GM12878 (cell line): ENCODE measurements around the gene SSBP4.

ENCODE experiments used
- BCL11A ChIP-seq: IDR thresholded peaks from 2 replicates; pipeline ENCODE4 v1.6.1; 2011; ENCODE audit warnings: low read depth, low read length
- CEBPB ChIP-seq, 2 experiments: fragments of 150-350 bp in 1 of 2; IDR thresholded peaks; 2 replicates each; pipeline ENCODE4 v1.6.1; 2012 to 2014; ENCODE audit warnings: low read depth in 2 of 2, low read length in 2 of 2, borderline replicate concordance in 1 of 2, inconsistent platforms in 1 of 2
- ETV6 ChIP-seq, 2 experiments: fragments of 450-650 bp in 1 of 2; IDR thresholded peaks in 1 of 2; conservative IDR thresholded peaks in 1 of 2; 2 replicates each; pipeline ENCODE4 v1.6.1; 2014; ENCODE audit warnings: antibody characterized with exemption in 1 of 2, borderline replicate concordance in 1 of 2, low read depth in 1 of 2, mild to moderate bottlenecking in 1 of 2, moderate library complexity in 1 of 2
- LARP7 ChIP-seq: fragments of 450-650 bp; IDR thresholded peaks from 2 replicates; pipeline ENCODE4 v1.6.1; 2017; ENCODE audit warnings: mild to moderate bottlenecking
- NFIC ChIP-seq: IDR thresholded peaks from 2 replicates; pipeline ENCODE4 v1.6.1; 2012; ENCODE audit warnings: low read depth, mild to moderate bottlenecking, inconsistent platforms, low read length, moderate library complexity
- NR2F1 ChIP-seq: fragments of 450-650 bp; conservative IDR thresholded peaks from 2 replicates; pipeline ENCODE4 v1.6.1; 2017; ENCODE audit warnings: mild to moderate bottlenecking
- SUPT20H ChIP-seq: IDR thresholded peaks from 2 replicates; pipeline ENCODE4 v1.6.1; 2011; ENCODE audit warnings: low read depth, mild to moderate bottlenecking, low read length, moderate library complexity, borderline replicate concordance; ENCODE audit not compliant: control insufficient read depth
- ZNF24 ChIP-seq: fragments of 450-650 bp; IDR thresholded peaks from 2 replicates; pipeline ENCODE4 v1.6.1; 2017; ENCODE audit warnings: antibody characterized with exemption, mild to moderate bottlenecking
- TF ChIP-seq, protein P1 (sequence below), 3 experiments: IDR thresholded peaks in 2 of 3; conservative IDR thresholded peaks in 1 of 3; 2 replicates each; pipeline ENCODE4 v1.5.1; 2011; ENCODE audit warnings: low read depth in 3 of 3, low read length in 3 of 3, mild to moderate bottlenecking in 3 of 3, control low read depth in 2 of 3, moderate library complexity in 2 of 3, inconsistent platforms in 1 of 3, mixed read lengths in 1 of 3; ENCODE audit not compliant: control insufficient read depth in 2 of 3, insufficient read depth in 1 of 3; ENCODE audit errors: extremely low read depth in 1 of 3
- TF ChIP-seq, protein P2 (sequence below): IDR thresholded peaks from 2 replicates; pipeline ENCODE4 v1.6.1; 2012; ENCODE audit warnings: mild to moderate bottlenecking, low read depth, low read length
- TF ChIP-seq, protein P3 (sequence below): IDR thresholded peaks from 2 replicates; pipeline ENCODE4 v1.6.1; 2012; ENCODE audit warnings: low read depth, low read length, improper control_type of control experiment
- TF ChIP-seq, protein P4 (sequence below): fragments of 450-650 bp; IDR thresholded peaks from 2 replicates; pipeline ENCODE4 v1.6.1; 2017; ENCODE audit warnings: mild to moderate bottlenecking, moderate library complexity

DNA sequence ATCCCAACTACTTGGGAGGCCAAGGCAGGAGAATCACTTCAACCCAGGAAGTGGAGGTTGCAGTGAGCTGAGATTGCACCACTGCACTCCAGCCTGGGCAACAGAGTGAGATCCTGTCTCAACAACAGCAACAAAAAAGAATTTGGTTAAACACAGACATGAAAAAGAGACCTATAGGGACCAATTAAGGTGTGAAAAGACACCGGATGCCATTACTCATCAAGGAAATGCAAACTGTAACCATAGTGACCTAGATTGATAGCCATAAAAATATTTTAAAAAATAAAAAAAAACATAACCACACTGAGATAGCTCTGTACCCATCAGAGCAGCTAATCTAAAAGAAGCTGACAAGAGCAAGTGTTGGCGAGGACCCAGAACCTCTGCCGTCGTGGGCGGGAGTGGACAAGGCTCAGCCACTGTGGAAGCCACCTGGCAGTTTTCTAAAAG lies 55.8 kb downstream of the SSBP4 start:
- TF ChIP-seq, protein P1, sequence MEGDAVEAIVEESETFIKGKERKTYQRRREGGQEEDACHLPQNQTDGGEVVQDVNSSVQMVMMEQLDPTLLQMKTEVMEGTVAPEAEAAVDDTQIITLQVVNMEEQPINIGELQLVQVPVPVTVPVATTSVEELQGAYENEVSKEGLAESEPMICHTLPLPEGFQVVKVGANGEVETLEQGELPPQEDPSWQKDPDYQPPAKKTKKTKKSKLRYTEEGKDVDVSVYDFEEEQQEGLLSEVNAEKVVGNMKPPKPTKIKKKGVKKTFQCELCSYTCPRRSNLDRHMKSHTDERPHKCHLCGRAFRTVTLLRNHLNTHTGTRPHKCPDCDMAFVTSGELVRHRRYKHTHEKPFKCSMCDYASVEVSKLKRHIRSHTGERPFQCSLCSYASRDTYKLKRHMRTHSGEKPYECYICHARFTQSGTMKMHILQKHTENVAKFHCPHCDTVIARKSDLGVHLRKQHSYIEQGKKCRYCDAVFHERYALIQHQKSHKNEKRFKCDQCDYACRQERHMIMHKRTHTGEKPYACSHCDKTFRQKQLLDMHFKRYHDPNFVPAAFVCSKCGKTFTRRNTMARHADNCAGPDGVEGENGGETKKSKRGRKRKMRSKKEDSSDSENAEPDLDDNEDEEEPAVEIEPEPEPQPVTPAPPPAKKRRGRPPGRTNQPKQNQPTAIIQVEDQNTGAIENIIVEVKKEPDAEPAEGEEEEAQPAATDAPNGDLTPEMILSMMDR (IDR thresholded peaks at IDR 0.05 in 2 of 3, conservative IDR thresholded peaks at IDR 0.05 in 1 of 3; ENCODE audit: control insufficient read depth in 2 of 3, extremely low read depth in 1 of 3, insufficient read depth in 1 of 3, low read depth in 3 of 3, low read length in 3 of 3): no peak
- TF ChIP-seq CEBPB (IDR thresholded peaks at IDR 0.05; ENCODE audit: borderline replicate concordance in 1 of 2, low read depth in 2 of 2, low read length in 2 of 2) (no peak), NR2F1 (no peak), SUPT20H (no peak), ETV6 (conservative IDR thresholded peaks at IDR 0.05 in 1 of 2, IDR thresholded peaks at IDR 0.05 in 1 of 2; ENCODE audit: borderline replicate concordance in 1 of 2, low read depth in 1 of 2) (no peak), NFIC (no peak), ZNF24 (no peak), LARP7 (no peak), BCL11A (no peak)
- TF ChIP-seq, protein P2, sequence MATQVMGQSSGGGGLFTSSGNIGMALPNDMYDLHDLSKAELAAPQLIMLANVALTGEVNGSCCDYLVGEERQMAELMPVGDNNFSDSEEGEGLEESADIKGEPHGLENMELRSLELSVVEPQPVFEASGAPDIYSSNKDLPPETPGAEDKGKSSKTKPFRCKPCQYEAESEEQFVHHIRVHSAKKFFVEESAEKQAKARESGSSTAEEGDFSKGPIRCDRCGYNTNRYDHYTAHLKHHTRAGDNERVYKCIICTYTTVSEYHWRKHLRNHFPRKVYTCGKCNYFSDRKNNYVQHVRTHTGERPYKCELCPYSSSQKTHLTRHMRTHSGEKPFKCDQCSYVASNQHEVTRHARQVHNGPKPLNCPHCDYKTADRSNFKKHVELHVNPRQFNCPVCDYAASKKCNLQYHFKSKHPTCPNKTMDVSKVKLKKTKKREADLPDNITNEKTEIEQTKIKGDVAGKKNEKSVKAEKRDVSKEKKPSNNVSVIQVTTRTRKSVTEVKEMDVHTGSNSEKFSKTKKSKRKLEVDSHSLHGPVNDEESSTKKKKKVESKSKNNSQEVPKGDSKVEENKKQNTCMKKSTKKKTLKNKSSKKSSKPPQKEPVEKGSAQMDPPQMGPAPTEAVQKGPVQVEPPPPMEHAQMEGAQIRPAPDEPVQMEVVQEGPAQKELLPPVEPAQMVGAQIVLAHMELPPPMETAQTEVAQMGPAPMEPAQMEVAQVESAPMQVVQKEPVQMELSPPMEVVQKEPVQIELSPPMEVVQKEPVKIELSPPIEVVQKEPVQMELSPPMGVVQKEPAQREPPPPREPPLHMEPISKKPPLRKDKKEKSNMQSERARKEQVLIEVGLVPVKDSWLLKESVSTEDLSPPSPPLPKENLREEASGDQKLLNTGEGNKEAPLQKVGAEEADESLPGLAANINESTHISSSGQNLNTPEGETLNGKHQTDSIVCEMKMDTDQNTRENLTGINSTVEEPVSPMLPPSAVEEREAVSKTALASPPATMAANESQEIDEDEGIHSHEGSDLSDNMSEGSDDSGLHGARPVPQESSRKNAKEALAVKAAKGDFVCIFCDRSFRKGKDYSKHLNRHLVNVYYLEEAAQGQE: no peak
- TF ChIP-seq, protein P3, sequence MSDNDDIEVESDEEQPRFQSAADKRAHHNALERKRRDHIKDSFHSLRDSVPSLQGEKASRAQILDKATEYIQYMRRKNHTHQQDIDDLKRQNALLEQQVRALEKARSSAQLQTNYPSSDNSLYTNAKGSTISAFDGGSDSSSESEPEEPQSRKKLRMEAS: no peak
- TF ChIP-seq, protein P4, sequence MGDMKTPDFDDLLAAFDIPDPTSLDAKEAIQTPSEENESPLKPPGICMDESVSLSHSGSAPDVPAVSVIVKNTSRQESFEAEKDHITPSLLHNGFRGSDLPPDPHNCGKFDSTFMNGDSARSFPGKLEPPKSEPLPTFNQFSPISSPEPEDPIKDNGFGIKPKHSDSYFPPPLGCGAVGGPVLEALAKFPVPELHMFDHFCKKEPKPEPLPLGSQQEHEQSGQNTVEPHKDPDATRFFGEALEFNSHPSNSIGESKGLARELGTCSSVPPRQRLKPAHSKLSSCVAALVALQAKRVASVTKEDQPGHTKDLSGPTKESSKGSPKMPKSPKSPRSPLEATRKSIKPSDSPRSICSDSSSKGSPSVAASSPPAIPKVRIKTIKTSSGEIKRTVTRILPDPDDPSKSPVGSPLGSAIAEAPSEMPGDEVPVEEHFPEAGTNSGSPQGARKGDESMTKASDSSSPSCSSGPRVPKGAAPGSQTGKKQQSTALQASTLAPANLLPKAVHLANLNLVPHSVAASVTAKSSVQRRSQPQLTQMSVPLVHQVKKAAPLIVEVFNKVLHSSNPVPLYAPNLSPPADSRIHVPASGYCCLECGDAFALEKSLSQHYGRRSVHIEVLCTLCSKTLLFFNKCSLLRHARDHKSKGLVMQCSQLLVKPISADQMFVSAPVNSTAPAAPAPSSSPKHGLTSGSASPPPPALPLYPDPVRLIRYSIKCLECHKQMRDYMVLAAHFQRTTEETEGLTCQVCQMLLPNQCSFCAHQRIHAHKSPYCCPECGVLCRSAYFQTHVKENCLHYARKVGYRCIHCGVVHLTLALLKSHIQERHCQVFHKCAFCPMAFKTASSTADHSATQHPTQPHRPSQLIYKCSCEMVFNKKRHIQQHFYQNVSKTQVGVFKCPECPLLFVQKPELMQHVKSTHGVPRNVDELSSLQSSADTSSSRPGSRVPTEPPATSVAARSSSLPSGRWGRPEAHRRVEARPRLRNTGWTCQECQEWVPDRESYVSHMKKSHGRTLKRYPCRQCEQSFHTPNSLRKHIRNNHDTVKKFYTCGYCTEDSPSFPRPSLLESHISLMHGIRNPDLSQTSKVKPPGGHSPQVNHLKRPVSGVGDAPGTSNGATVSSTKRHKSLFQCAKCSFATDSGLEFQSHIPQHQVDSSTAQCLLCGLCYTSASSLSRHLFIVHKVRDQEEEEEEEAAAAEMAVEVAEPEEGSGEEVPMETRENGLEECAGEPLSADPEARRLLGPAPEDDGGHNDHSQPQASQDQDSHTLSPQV: no peak
